SK-N-SH treated with all-trans-retinoic acid at 6 μM for 48 hours (cell line): ENCODE results near the gene JUND.

ENCODE experiments used
- ATAC-seq: fragments of 200-7000 bp; cut with Tn5 transposase; 3 replicates; pipeline ENCODE4 v1.9.1; 2020; ENCODE audit warnings: mild to moderate bottlenecking, moderate library complexity
- ARNTL ChIP-seq: fragments of 450-650 bp; formaldehyde crosslinking; IDR thresholded peaks from 2 replicates; pipeline ENCODE4 v1.5.0; 2020; ENCODE audit warnings: low read depth, mild to moderate bottlenecking, moderate library complexity, borderline replicate concordance
- CSDC2 ChIP-seq: fragments of 250-450 bp; sonication (Bioruptor Pico); IDR thresholded peaks from 2 replicates; pipeline ENCODE4 v1.5.0; 2020; ENCODE audit warnings: mild to moderate bottlenecking, moderate library complexity
- CSRNP3 ChIP-seq: fragments of 250-450 bp; sonication (Bioruptor Pico); IDR thresholded peaks from 2 replicates; pipeline ENCODE4 v1.5.1; 2021; ENCODE audit warnings: mild to moderate bottlenecking, moderate library complexity
- ESRRG ChIP-seq: fragments of 250-450 bp; sonication (Bioruptor Pico); IDR thresholded peaks from 2 replicates; pipeline ENCODE4 v1.6.1; 2021; ENCODE audit warnings: mild to moderate bottlenecking
- GLIS3 ChIP-seq: fragments of 250-450 bp; sonication (Bioruptor Pico); IDR thresholded peaks from 2 replicates; pipeline ENCODE4 v1.5.0; 2020; ENCODE audit warnings: mild to moderate bottlenecking, moderate library complexity
- ISL1 ChIP-seq: fragments of 250-450 bp; sonication (Bioruptor Pico); IDR thresholded peaks from 2 replicates; pipeline ENCODE4 v2.1.2; 2022; ENCODE audit warnings: mild to moderate bottlenecking, moderate library complexity
- OSR1 ChIP-seq: fragments of 250-450 bp; sonication (Bioruptor Pico); IDR thresholded peaks from 2 replicates; pipeline ENCODE4 v1.8.0; 2022; ENCODE audit warnings: moderate library complexity, mild to moderate bottlenecking, inconsistent platforms
- PATZ1 ChIP-seq: fragments of 250-450 bp; sonication (Bioruptor Pico); IDR thresholded peaks from 2 replicates; pipeline ENCODE4 v1.8.0; 2020; ENCODE audit warnings: mild to moderate bottlenecking, moderate library complexity, borderline replicate concordance
- POU6F1 ChIP-seq: fragments of 250-450 bp; sonication (Bioruptor Pico); IDR thresholded peaks from 2 replicates; pipeline ENCODE4 v1.8.0; 2021; ENCODE audit warnings: low read depth, mild to moderate bottlenecking, moderate library complexity, borderline replicate concordance
- PPARA ChIP-seq: fragments of 250-450 bp; sonication (Bioruptor Pico); IDR thresholded peaks from 2 replicates; pipeline ENCODE4 v1.5.0; 2020; ENCODE audit warnings: mild to moderate bottlenecking, borderline replicate concordance
- RARB ChIP-seq: fragments of 250-450 bp; sonication (Bioruptor Pico); IDR thresholded peaks from 2 replicates; pipeline ENCODE4 v1.8.0; 2021; ENCODE audit warnings: mild to moderate bottlenecking, moderate library complexity
- SNAI2 ChIP-seq: fragments of 250-450 bp; sonication (Bioruptor Pico); IDR thresholded peaks from 2 replicates; pipeline ENCODE4 v1.5.0; 2020; ENCODE audit warnings: mild to moderate bottlenecking, moderate library complexity
- TCF4 ChIP-seq: fragments of 250-450 bp; sonication (Bioruptor Pico); IDR thresholded peaks from 2 replicates; pipeline ENCODE4 v1.8.0; 2021; ENCODE audit warnings: mild to moderate bottlenecking, moderate library complexity, borderline replicate concordance
- TOX ChIP-seq: fragments of 250-450 bp; sonication (Bioruptor Pico); IDR thresholded peaks from 2 replicates; pipeline ENCODE4 v1.8.0; 2021; ENCODE audit warnings: mild to moderate bottlenecking, moderate library complexity, borderline replicate concordance
- TSHZ2 ChIP-seq: fragments of 250-450 bp; sonication (Bioruptor Pico); IDR thresholded peaks from 2 replicates; pipeline ENCODE4 v1.5.0; 2020; ENCODE audit warnings: mild to moderate bottlenecking, moderate library complexity
- ZC3H10 ChIP-seq: fragments of 250-450 bp; sonication (Bioruptor Pico); IDR thresholded peaks from 2 replicates; pipeline ENCODE4 v1.5.1; 2021; ENCODE audit warnings: mild to moderate bottlenecking, moderate library complexity
- ZFP30 ChIP-seq: fragments of 450-650 bp; formaldehyde crosslinking; IDR thresholded peaks from 2 replicates; pipeline ENCODE4 v1.5.0; 2022; ENCODE audit warnings: mild to moderate bottlenecking, moderate library complexity
- ZNF70 ChIP-seq: fragments of 450-650 bp; formaldehyde crosslinking; IDR thresholded peaks from 2 replicates; pipeline ENCODE4 v1.5.0; 2020; ENCODE audit warnings: mild to moderate bottlenecking, moderate library complexity

Gene JUND

GRCh38 chr19:18294467-18294864 lies 13.0 kb upstream of the JUND start:
- TF ChIP-seq PATZ1 (CRISPR knock-in tag) (no peak), ZNF70 (no peak), OSR1 (CRISPR knock-in tag) (no peak), ISL1 (CRISPR knock-in tag) (no peak), POU6F1 (CRISPR knock-in tag) (no peak), ARNTL (CRISPR knock-in tag) (no peak), ZC3H10 (CRISPR knock-in tag) (no peak), GLIS3 (CRISPR knock-in tag) (no peak), RARB (CRISPR knock-in tag) (no peak), CSRNP3 (CRISPR knock-in tag) (no peak), PPARA (CRISPR knock-in tag) (no peak), SNAI2 (CRISPR knock-in tag) (no peak), ZFP30 (CRISPR knock-in tag) (no peak), TCF4 (CRISPR knock-in tag) (no peak), CSDC2 (CRISPR knock-in tag) (no peak), TSHZ2 (CRISPR knock-in tag) (no peak), ESRRG (CRISPR knock-in tag) (no peak), TOX (CRISPR knock-in tag) (no peak)
- ATAC-seq = no peak

- ATAC-seq = no peak
- TF ChIP-seq SNAI2 (CRISPR knock-in tag) (no peak), ESRRG (CRISPR knock-in tag) (no peak), ZNF70 (no peak), ARNTL (CRISPR knock-in tag) (no peak)
These were observed 12.4 kb upstream of the JUND start for GRCh38 chr19:18293642-18294466.

- ATAC-seq = peak; percentile 59
- peak; percentile 33; the same call in 1 of the 2 replicates for TF ChIP-seq TCF4 (CRISPR knock-in tag)
- 0 out of 2 replicates have a peak, but pooled peaks have one; percentile 60 for TF ChIP-seq POU6F1 (CRISPR knock-in tag)
- no peak for TF ChIP-seq RARB (CRISPR knock-in tag)
- peak; percentile 59; the same call in 1 of the 2 replicates for TF ChIP-seq PATZ1 (CRISPR knock-in tag)
These were observed 11.6 kb upstream of the JUND start for GRCh38 chr19:18292810-18293641.
